Measurements from ENCODE around the gene SNX24. TPM values are rescaled to one million over a fixed set of nuclear protein-coding genes. Genes with fewer than 3 reads are reported as not detected.
A peak's percentile ranks its signal among the peaks of the same experiment; 100 is the strongest.

The SNX24 gene
- total and polyA plus RNA-seq, 9 of the 15 experiments (the other 6 are each of a cell fraction or from before 2014, with no cell fraction given) = 5.3 to 10.1 (median 7.9) TPM

DNA sequence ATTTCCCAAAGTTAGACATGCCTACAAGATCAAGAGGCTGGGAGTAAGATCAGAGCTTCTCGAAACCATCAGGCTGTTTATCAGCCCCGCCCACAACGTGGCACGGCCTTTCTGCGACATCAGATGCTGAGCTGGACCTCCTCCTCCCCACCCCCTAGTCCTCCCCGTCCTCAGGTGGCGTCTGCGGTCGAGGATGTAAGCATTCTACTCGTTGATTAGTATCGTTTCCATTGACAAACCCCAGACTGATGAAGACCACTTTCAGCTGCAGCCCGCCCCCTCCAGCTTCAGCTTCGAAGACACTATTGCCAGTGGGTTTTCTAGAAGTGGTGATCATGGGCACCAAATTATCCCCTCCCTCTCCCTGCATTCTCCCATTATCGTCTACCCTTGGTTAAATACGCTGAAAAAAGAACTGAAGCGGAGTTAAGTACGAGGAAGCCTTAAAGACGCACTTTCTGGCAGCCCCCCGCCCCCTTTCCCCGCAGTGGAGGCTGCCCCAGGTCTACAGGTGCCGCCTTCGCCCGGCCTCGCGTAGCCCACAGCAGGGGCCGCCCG, 190.0 kb downstream of the SNX24 start:
- Histone ChIP-seq H3K9me1 (ENCODE audit: control insufficient read depth, insufficient read depth, low read length) (no peaks in the 10 kb centered on the region), H3K4me1 (replicated peaks in 1 of 2; ENCODE audit: control insufficient read depth in 2 of 2, insufficient read depth in 2 of 2, low read length in 2 of 2) (peaks cover 2 to 18% of the 10 kb centered on the region in 2 experiments; a peak in 2 of 5 replicates), H3K9ac (ENCODE audit: insufficient read depth in 1 of 2, low read depth in 2 of 2, low read length in 2 of 2) (peak overlapping the region in 1 of 2 experiments; percentile 77; a peak in 1 of 4 replicates), H3K79me2 (ENCODE audit: control insufficient read depth, insufficient read depth, low read length) (no peaks in the 10 kb centered on the region), H3K4me2 (ENCODE audit: insufficient read depth, low read length) (peak overlapping the region; percentile 69; the same call in 1 of the 2 replicates), H2AFZ (ENCODE audit: low read depth, low read length) (peak overlapping the region; percentile 81), H3K27me3 (ENCODE audit: control insufficient read depth in 2 of 2, insufficient read depth in 2 of 2, low read length in 2 of 2) (peaks cover 7 to 24% of the 10 kb centered on the region in 2 experiments; a peak in 4 of 5 replicates), H3K36me3 (ENCODE audit: control insufficient read depth, insufficient read depth, low read length) (no peaks in the 10 kb centered on the region), H3K27ac (ENCODE audit: extremely low read depth, low read depth, low read length) (no peak overlapping the region), H3K4me3 (peak overlapping the region; percentile 55), H3K9me3 (replicated peaks; ENCODE audit: control insufficient read depth, insufficient read depth, low read depth, low read length) (no peaks in the 10 kb centered on the region), H4K20me1 (replicated peaks; ENCODE audit: control insufficient read depth, insufficient read depth, low read length) (no peaks in the 10 kb centered on the region)
- no TSS peak for BruUV-seq (replicated peaks)
- 9% methylated on average over 20 of the region's 27 CpGs for WGBS (ENCODE audit: insufficient coverage, low coverage, missing lambda C conversion rate)
- DNase-seq (ENCODE audit: extremely low read depth in 1 of 4, low spot score in 3 of 4) (peak; percentile 27 to 55 (median 48)), ATAC-seq (peak; percentile 52), FAIRE-seq (peak; percentile 70)
- intact Hi-C loops (cut with micrococcal nuclease) = loop anchor here (10.0 kb wide), 1 partner anchor 579 kb away; no protein-coding TSS in a partner anchor
- CTCF ChIA-PET (ENCODE audit: low intra/inter-chr PET ratio) = no interaction called here
- in situ Hi-C loops (cut with MboI) = no loop called here
- TF ChIP-seq, protein P1, sequence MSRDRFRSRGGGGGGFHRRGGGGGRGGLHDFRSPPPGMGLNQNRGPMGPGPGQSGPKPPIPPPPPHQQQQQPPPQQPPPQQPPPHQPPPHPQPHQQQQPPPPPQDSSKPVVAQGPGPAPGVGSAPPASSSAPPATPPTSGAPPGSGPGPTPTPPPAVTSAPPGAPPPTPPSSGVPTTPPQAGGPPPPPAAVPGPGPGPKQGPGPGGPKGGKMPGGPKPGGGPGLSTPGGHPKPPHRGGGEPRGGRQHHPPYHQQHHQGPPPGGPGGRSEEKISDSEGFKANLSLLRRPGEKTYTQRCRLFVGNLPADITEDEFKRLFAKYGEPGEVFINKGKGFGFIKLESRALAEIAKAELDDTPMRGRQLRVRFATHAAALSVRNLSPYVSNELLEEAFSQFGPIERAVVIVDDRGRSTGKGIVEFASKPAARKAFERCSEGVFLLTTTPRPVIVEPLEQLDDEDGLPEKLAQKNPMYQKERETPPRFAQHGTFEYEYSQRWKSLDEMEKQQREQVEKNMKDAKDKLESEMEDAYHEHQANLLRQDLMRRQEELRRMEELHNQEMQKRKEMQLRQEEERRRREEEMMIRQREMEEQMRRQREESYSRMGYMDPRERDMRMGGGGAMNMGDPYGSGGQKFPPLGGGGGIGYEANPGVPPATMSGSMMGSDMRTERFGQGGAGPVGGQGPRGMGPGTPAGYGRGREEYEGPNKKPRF (IDR thresholded peaks at IDR 0.05; ENCODE audit: low read depth, low read length) = no peak
- TF ChIP-seq MCM7 (IDR thresholded peaks at IDR 0.05) (no peak), SNIP1 (IDR thresholded peaks at IDR 0.05; ENCODE audit: low read depth) (no peak), ZNF175 (CRISPR knock-in tag; IDR thresholded peaks at IDR 0.05; ENCODE audit: low read depth) (no peak), CREBBP (IDR thresholded peaks at IDR 0.05; ENCODE audit: low read depth, low read length) (no peak), EP300 (IDR thresholded peaks at IDR 0.05; ENCODE audit: low read length) (no peak), SMARCA5 (IDR thresholded peaks at IDR 0.05) (no peak), YBX1 (IDR thresholded peaks at IDR 0.05) (no peak), ATF1 (CRISPR knock-in tag; IDR thresholded peaks at IDR 0.05) (no peak), ATF1 (tag; IDR thresholded peaks at IDR 0.05) (peak; percentile 22; the same call in 1 of the 2 replicates), ZNF263 (CRISPR knock-in tag; IDR thresholded peaks at IDR 0.05; ENCODE audit: borderline replicate concordance) (peak; percentile 89), CTBP1 (IDR thresholded peaks at IDR 0.05; ENCODE audit: borderline replicate concordance) (peak; percentile 66; the same call in 1 of the 2 replicates), IRF2 (CRISPR knock-in tag; IDR thresholded peaks at IDR 0.05) (no peak), PHF21A (IDR thresholded peaks at IDR 0.05; ENCODE audit: borderline replicate concordance, low read depth) (no peak)
- POLR2A ChIA-PET = no interaction called here
